B cell (primary cell): ENCODE measurements around the gene TAF1D.

ENCODE experiments used
- CTCF ChIP-seq: fragments of 200-600 bp; IDR thresholded peaks from one replicate; pipeline ENCODE4 v1.8.0; 2022; ENCODE audit warnings: antibody characterized with exemption, mild to moderate bottlenecking
- EZH2 ChIP-seq: IDR thresholded peaks from 2 replicates; pipeline ENCODE4 v1.6.1; 2012; ENCODE audit warnings: borderline replicate concordance, low read depth, mild to moderate bottlenecking, moderate library complexity, low read length; ENCODE audit not compliant: insufficient read depth, poor library complexity, severe bottlenecking

- TF ChIP-seq CTCF (no peak), EZH2 (no peak)
These were observed 12.5 kb downstream of the TAF1D start for GRCh38 chr11:93728792-93729128.
